ENCODE measurements around the gene NDUFB11. TPM values are rescaled to one million over a fixed set of nuclear protein-coding genes. Genes with fewer than 3 reads are reported as not detected.

The NDUFB11 gene
- total and polyA plus RNA-seq, 9 of the 15 experiments (the other 6 are each of a cell fraction or from before 2014, with no cell fraction given): 20.9 to 269 (median 86.8) TPM

DNA sequence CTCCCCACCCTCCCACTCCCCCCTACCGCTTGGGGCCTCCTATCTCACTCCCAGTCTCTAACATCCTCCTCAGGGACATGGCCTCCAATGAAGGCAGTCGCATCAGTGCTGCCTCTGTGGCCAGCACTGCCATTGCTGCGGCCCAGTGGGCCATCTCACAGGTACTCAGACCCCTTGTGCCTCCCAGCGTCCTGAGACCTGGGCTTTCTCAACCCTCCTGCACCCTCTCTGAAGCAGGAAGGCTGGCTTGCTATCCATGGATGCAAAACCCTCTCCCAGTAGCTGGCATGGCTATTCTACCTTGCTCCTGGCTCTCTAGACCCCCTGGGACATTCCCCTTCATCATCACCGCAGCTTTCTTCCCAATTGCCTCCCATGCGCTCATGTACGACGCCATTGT, 35.8 kb upstream of the NDUFB11 start:
- no TSS peak for BruUV-seq (replicated peaks)
- H3K27me3 ChIP-seq (ENCODE audit: control insufficient read depth in 2 of 2, insufficient read depth in 2 of 2, low read length in 2 of 2): no peaks in the 10 kb centered on the region
- H3K27ac ChIP-seq (ENCODE audit: extremely low read depth, low read depth, low read length): no peak overlapping the region
- H3K4me1 ChIP-seq (replicated peaks in 1 of 2; ENCODE audit: control insufficient read depth in 2 of 2, insufficient read depth in 2 of 2, low read length in 2 of 2): no peaks in the 10 kb centered on the region
- in situ Hi-C loops (cut with MboI): no loop called here
- FAIRE-seq (no peak), DNase-seq (ENCODE audit: extremely low read depth in 1 of 4, low spot score in 3 of 4) (no peak), ATAC-seq (no peak)
- H4K20me1 ChIP-seq (replicated peaks; ENCODE audit: control insufficient read depth, insufficient read depth, low read length): peaks cover 4% of the 10 kb centered on the region; the same call in 1 of the 2 replicates
- no peak overlapping the region for H3K4me3 ChIP-seq
- no peaks in the 10 kb centered on the region for H3K9me1 ChIP-seq (ENCODE audit: control insufficient read depth, insufficient read depth, low read length)
- H2AFZ ChIP-seq (ENCODE audit: low read depth, low read length): no peak overlapping the region
- intact Hi-C loops (cut with micrococcal nuclease): no loop called here
- no peak for TF ChIP-seq PTBP1 (IDR thresholded peaks at IDR 0.05; ENCODE audit: low read depth, low read length)
- no peak for TF ChIP-seq COPS2 (conservative IDR thresholded peaks at IDR 0.05)
- no peak for TF ChIP-seq NR1H2 (CRISPR knock-in tag; IDR thresholded peaks at IDR 0.05)
- TF ChIP-seq FOXA3 (CRISPR knock-in tag; conservative IDR thresholded peaks at IDR 0.05 in 1 of 2, IDR thresholded peaks at IDR 0.05 in 1 of 2): no peak
- no peak for TF ChIP-seq SMARCA4 (IDR thresholded peaks at IDR 0.05)
- no peak for TF ChIP-seq GTF2F1 (IDR thresholded peaks at IDR 0.05; ENCODE audit: low read depth, low read length)
- no peak overlapping the region for H3K4me2 ChIP-seq (ENCODE audit: insufficient read depth, low read length)
- H3K36me3 ChIP-seq (ENCODE audit: control insufficient read depth, insufficient read depth, low read length): peaks cover 80% of the 10 kb centered on the region; the same call in 2 of the 3 replicates
- H3K9me3 ChIP-seq (replicated peaks; ENCODE audit: control insufficient read depth, insufficient read depth, low read depth, low read length): no peaks in the 10 kb centered on the region
- ChIA-PET POLR2A (interaction anchor here (0.9 kb wide), 1 partner anchor 8 kb away, joined by 3 read pairs; no protein-coding TSS in a partner anchor), CTCF (ENCODE audit: low intra/inter-chr PET ratio) (no interaction called here)
- no peak overlapping the region for H3K9ac ChIP-seq (ENCODE audit: insufficient read depth in 1 of 2, low read depth in 2 of 2, low read length in 2 of 2)
- WGBS (ENCODE audit: insufficient coverage, low coverage, missing lambda C conversion rate): 97% methylated on average over 7 of the region's 8 CpGs
- H3K79me2 ChIP-seq (ENCODE audit: control insufficient read depth, insufficient read depth, low read length): no peaks in the 10 kb centered on the region

DNA sequence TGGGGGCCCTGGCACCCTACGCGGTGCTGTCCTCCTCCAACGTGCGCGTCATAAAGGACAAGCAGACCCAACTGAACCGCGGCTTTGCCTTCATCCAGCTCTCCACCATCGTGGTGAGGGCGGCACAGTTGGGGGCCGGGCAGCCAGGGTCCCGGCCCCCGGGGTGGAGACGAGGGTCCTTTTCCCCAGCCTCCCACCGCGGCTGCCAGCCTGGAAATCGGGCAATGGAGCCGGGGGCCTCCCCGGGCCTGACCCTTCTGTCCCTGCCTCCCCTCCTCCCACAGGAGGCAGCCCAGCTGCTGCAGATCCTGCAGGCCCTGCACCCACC, 35.4 kb upstream of the NDUFB11 start:
- DNase-seq (ENCODE audit: extremely low read depth in 1 of 4, low spot score in 3 of 4): no peak
- peak; percentile 54 for TF ChIP-seq POLR2G (IDR thresholded peaks at IDR 0.05; ENCODE audit: low read depth, low read length)
- TF ChIP-seq NUFIP1 (IDR thresholded peaks at IDR 0.05; ENCODE audit: partially characterized antibody): no peak
- Histone ChIP-seq H2AFZ (ENCODE audit: low read depth, low read length) (no peak overlapping the region), H4K20me1 (replicated peaks; ENCODE audit: control insufficient read depth, insufficient read depth, low read length) (peaks cover 4% of the 10 kb centered on the region; the same call in 1 of the 2 replicates), H3K9ac (ENCODE audit: insufficient read depth in 1 of 2, low read depth in 2 of 2, low read length in 2 of 2) (no peak overlapping the region), H3K79me2 (ENCODE audit: control insufficient read depth, insufficient read depth, low read length) (no peaks in the 10 kb centered on the region), H3K36me3 (ENCODE audit: control insufficient read depth, insufficient read depth, low read length) (peaks cover 80% of the 10 kb centered on the region; the same call in 2 of the 3 replicates), H3K4me2 (ENCODE audit: insufficient read depth, low read length) (no peak overlapping the region), H3K27me3 (ENCODE audit: control insufficient read depth in 2 of 2, insufficient read depth in 2 of 2, low read length in 2 of 2) (no peaks in the 10 kb centered on the region), H3K27ac (ENCODE audit: extremely low read depth, low read depth, low read length) (no peak overlapping the region), H3K4me1 (replicated peaks in 1 of 2; ENCODE audit: control insufficient read depth in 2 of 2, insufficient read depth in 2 of 2, low read length in 2 of 2) (no peaks in the 10 kb centered on the region), H3K9me3 (replicated peaks; ENCODE audit: control insufficient read depth, insufficient read depth, low read depth, low read length) (no peaks in the 10 kb centered on the region), H3K9me1 (ENCODE audit: control insufficient read depth, insufficient read depth, low read length) (no peaks in the 10 kb centered on the region), H3K4me3 (no peak overlapping the region)
- in situ Hi-C loops (cut with MboI): no loop called here
- whole genome bisulfite sequencing (ENCODE audit: insufficient coverage, low coverage, missing lambda C conversion rate): 98% methylated on average over 9 of the region's 18 CpGs
- ATAC-seq: no peak
- no peak for FAIRE-seq
- BruUV-seq (replicated peaks): no TSS peak
- intact Hi-C loops (cut with micrococcal nuclease): no loop called here
- CTCF ChIA-PET (ENCODE audit: low intra/inter-chr PET ratio): no interaction called here
- POLR2A ChIA-PET: interaction anchor here (0.9 kb wide), 1 partner anchor 9 kb away, joined by 3 read pairs; no protein-coding TSS in a partner anchor
